Transverse colon (tissue), 3 donors: ENCODE results near the gene TMED10.

ENCODE experiments used
- CTCF ChIP-seq, 5 experiments: fragments of 200-600 bp in 3 of 5; fragments of 450-650 bp in 2 of 5; sonication (generic) in 3 of 5; IDR thresholded peaks; 1 replicate in 2 of 5; 2 replicates in 3 of 5; pipeline ENCODE4 v1.5.1; 2016 to 2017; ENCODE audit warnings: antibody characterized with exemption in 5 of 5, inconsistent platforms in 3 of 5, mild to moderate bottlenecking in 2 of 5, moderate library complexity in 1 of 5
- EP300 ChIP-seq: sonication (generic); formaldehyde crosslinking; IDR thresholded peaks from one replicate; pipeline ENCODE4 v1.6.1; 2017; ENCODE audit warnings: antibody characterized with exemption, low read depth
- POLR2A ChIP-seq: fragments of 450-650 bp; IDR thresholded peaks from one replicate; pipeline ENCODE4 v1.6.1; 2016; ENCODE audit warnings: antibody characterized with exemption, mild to moderate bottlenecking, moderate library complexity

- TF ChIP-seq CTCF (IDR thresholded peaks at IDR 0.05) (no peak), EP300 (no peak), POLR2A (no peak)
Observed at GRCh38 chr14:75092698-75093097, 83.7 kb downstream of the TMED10 start.
